Measurements from ENCODE around the gene ABCA2.

ABCA2 gene

GRCh38 chr9:136968333-136969127 is 59.5 kb downstream of the ABCA2 start:
- DNase-seq (ENCODE audit: insufficient read length) (no peak), FAIRE-seq (no peak)
- TF ChIP-seq POLR2A (IDR thresholded peaks at IDR 0.05; ENCODE audit: low read depth, low read length) (no peak), TAF1 (IDR thresholded peaks at IDR 0.05; ENCODE audit: borderline replicate concordance, low read depth, low read length) (no peak), POLR2AphosphoS5 (IDR thresholded peaks at IDR 0.05; ENCODE audit: low read depth, low read length) (no peak)

- no peak for TF ChIP-seq POLR2A (IDR thresholded peaks at IDR 0.05; ENCODE audit: low read depth, low read length)
- no peak for TF ChIP-seq POLR2AphosphoS5 (IDR thresholded peaks at IDR 0.05; ENCODE audit: low read depth, low read length)
- TF ChIP-seq TAF1 (IDR thresholded peaks at IDR 0.05; ENCODE audit: borderline replicate concordance, low read depth, low read length): no peak
- DNase-seq (ENCODE audit: insufficient read length): no peak
- FAIRE-seq: no peak
These were observed 62.1 kb downstream of the ABCA2 start for GRCh38 chr9:136965771-136966484.

- FAIRE-seq (no peak), DNase-seq (ENCODE audit: insufficient read length) (no peak)
- TF ChIP-seq POLR2AphosphoS5 (IDR thresholded peaks at IDR 0.05; ENCODE audit: low read depth, low read length) (no peak), TAF1 (IDR thresholded peaks at IDR 0.05; ENCODE audit: borderline replicate concordance, low read depth, low read length) (no peak), POLR2A (IDR thresholded peaks at IDR 0.05; ENCODE audit: low read depth, low read length) (no peak)
These were observed 63.1 kb downstream of the ABCA2 start for GRCh38 chr9:136964833-136965422.

- FAIRE-seq (no peak), DNase-seq (ENCODE audit: insufficient read length) (no peak)
- no peak for TF ChIP-seq POLR2AphosphoS5 (IDR thresholded peaks at IDR 0.05; ENCODE audit: low read depth, low read length)
- TF ChIP-seq POLR2A (IDR thresholded peaks at IDR 0.05; ENCODE audit: low read depth, low read length): no peak
- TF ChIP-seq TAF1 (IDR thresholded peaks at IDR 0.05; ENCODE audit: borderline replicate concordance, low read depth, low read length): no peak
These were observed 63.8 kb downstream of the ABCA2 start for GRCh38 chr9:136964171-136964689.

DNA sequence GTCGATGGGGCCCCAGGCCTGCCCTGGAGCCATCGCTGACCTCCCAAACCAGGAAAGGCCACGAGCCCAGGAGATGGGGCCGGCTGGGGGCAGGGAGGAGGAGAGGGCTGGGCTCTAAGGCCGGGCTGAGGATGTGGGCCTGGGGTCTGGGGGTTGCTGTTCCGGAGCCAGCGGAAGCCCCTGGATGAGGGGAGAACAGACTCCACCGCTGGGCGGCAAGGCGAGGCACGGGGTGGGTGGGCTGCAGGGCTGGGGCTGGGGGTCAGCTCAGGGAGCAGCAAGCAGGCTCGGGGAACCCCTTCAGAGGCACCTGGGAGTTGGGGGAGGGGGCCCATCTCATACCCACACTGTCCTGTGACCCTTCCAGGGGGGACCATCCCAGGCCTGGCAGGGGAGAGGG is 64.3 kb downstream of the ABCA2 start:
- TF ChIP-seq TAF1 (IDR thresholded peaks at IDR 0.05; ENCODE audit: borderline replicate concordance, low read depth, low read length): no peak
- TF ChIP-seq POLR2AphosphoS5 (IDR thresholded peaks at IDR 0.05; ENCODE audit: low read depth, low read length): no peak
- no peak for TF ChIP-seq POLR2A (IDR thresholded peaks at IDR 0.05; ENCODE audit: low read depth, low read length)
- DNase-seq (ENCODE audit: insufficient read length) (no peak), FAIRE-seq (no peak)

GRCh38 chr9:136963341-136963740 is 64.7 kb downstream of the ABCA2 start:
- no peak for FAIRE-seq

DNA sequence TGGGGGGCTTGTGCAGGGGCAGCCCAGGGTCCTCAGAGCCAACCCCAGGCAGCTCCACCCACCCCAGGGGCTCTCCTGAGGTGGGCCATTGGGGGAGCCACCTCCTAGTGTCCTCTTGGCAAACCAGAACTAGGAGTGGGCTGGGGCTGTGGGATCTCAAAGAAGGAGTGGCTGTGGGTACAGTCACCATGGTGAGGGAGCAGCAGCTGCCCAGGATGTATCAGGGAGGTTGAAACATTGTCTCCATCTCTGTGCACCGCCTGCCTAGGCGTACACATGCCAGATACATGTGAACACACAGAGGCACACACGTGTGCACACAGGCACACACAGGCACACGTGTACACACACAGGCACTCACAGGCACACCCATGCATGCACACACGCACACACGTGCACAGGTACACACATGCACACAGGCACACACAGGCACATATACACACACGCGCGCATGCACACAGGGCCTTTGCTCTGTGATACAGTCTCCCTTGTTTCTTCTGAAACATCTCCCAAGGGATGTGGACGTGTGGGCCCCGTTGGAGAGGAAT is 65.3 kb downstream of the ABCA2 start:
- no peak for TF ChIP-seq TAF1 (IDR thresholded peaks at IDR 0.05; ENCODE audit: borderline replicate concordance, low read depth, low read length)
- TF ChIP-seq POLR2AphosphoS5 (IDR thresholded peaks at IDR 0.05; ENCODE audit: low read depth, low read length): no peak
- TF ChIP-seq POLR2A (IDR thresholded peaks at IDR 0.05; ENCODE audit: low read depth, low read length): no peak
- no peak for FAIRE-seq
- DNase-seq (ENCODE audit: insufficient read length): no peak

More at GRCh38 chr9:136963341-136963740, 64.7 kb downstream of the ABCA2 start:
- no peak for DNase-seq (ENCODE audit: insufficient read length)
- no peak for TF ChIP-seq POLR2AphosphoS5 (IDR thresholded peaks at IDR 0.05; ENCODE audit: low read depth, low read length)
- no peak for TF ChIP-seq POLR2A (IDR thresholded peaks at IDR 0.05; ENCODE audit: low read depth, low read length)
- no peak for TF ChIP-seq TAF1 (IDR thresholded peaks at IDR 0.05; ENCODE audit: borderline replicate concordance, low read depth, low read length)

GRCh38 chr9:136962163-136962562 is 65.9 kb downstream of the ABCA2 start:
- DNase-seq (ENCODE audit: insufficient read length) (no peak), FAIRE-seq (no peak)
- no peak for TF ChIP-seq POLR2A (IDR thresholded peaks at IDR 0.05; ENCODE audit: low read depth, low read length)
- TF ChIP-seq TAF1 (IDR thresholded peaks at IDR 0.05; ENCODE audit: borderline replicate concordance, low read depth, low read length): no peak
- no peak for TF ChIP-seq POLR2AphosphoS5 (IDR thresholded peaks at IDR 0.05; ENCODE audit: low read depth, low read length)

DNA sequence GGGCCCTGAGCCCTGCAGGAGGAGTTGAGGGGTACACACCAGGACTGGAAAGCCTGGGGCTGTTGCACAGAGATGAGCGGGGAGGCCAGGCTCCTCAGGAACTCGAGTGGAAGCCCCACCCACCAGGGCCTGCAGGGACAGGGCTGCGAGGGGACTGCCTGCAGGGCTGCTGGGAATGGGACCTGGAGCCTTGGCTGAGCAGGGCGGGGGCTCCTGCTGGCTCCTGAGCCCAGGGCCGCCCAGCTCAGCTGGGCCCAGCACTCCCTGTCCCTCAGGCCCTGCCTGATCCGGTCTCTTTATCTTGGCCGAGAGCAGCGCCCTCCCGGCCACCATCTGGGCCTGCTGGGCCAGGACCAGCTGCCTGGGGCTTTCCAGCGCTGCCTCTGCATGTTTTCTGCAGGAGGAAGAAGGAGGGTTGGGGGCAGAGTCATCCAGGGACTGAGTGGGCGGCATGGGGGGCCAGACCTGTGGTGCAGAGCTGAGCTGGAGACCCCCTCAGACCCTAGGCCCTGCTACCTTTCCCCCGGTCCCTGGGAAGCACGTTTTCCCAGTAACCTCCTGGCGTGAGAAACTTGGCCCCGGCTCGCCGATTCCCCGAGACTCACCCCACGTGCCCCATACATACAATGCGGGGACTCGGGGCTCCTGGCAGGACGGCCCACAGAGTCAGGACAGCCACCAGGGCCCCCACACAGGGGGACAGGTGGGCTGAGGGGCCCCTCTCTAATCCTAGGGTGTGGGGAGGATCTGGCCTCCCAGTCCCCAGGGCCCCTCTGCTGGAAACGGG is 66.6 kb downstream of the ABCA2 start:
- TF ChIP-seq POLR2A (IDR thresholded peaks at IDR 0.05; ENCODE audit: low read depth, low read length) (no peak), POLR2AphosphoS5 (IDR thresholded peaks at IDR 0.05; ENCODE audit: low read depth, low read length) (no peak), TAF1 (IDR thresholded peaks at IDR 0.05; ENCODE audit: borderline replicate concordance, low read depth, low read length) (no peak)
- FAIRE-seq (no peak), DNase-seq (ENCODE audit: insufficient read length) (no peak)

DNA sequence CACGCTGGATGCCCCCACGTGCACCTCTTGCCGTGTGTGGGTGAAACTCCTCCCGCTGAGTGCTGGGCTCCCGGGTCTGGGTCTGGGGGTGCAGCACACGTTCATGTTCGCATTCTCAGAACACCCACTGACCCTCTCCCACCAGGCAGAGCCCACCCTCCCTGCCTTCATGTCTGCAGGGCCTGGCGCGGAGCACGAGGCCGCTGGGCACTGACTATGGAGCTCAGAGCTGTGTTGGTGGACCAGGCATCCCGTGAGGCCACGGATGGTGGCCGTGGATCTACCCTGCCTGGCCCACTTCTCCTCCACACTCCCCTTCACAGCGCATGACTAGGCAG is 67.1 kb downstream of the ABCA2 start:
- FAIRE-seq (no peak), DNase-seq (ENCODE audit: insufficient read length) (no peak)
- no peak for TF ChIP-seq POLR2AphosphoS5 (IDR thresholded peaks at IDR 0.05; ENCODE audit: low read depth, low read length)
- TF ChIP-seq POLR2A (IDR thresholded peaks at IDR 0.05; ENCODE audit: low read depth, low read length): no peak
- no peak for TF ChIP-seq TAF1 (IDR thresholded peaks at IDR 0.05; ENCODE audit: borderline replicate concordance, low read depth, low read length)
